ENCODE measurements around the gene KCNG2.

DNA sequence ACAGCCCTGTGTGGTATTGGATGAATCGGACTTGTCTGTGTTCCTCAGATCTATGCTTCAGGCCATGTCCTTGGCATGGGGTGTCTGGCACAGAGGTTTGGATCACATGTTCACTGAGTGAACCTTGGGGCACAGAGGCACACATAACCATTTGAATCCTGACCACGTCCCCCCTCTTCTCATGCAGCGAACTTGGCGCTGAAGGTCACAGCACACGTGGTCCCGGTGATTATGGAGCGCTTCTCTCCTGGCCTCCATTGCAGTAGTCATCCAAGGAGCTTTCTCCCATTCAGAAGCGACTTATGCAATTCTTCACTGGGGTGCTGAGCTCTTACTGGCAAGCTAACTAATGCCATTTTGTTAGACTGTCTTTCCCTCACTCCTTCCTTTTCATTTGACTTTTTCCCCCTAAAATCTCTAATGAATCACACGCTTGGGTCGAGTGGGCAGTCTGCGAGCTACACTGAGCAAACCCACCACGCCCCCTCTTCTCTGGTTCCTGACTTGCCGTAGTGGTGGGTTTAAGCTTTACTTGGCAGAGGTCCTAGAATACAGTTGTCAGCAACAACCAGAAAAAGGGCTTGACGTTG is 59.4 kb downstream of the KCNG2 start:
- TF ChIP-seq, protein P1, sequence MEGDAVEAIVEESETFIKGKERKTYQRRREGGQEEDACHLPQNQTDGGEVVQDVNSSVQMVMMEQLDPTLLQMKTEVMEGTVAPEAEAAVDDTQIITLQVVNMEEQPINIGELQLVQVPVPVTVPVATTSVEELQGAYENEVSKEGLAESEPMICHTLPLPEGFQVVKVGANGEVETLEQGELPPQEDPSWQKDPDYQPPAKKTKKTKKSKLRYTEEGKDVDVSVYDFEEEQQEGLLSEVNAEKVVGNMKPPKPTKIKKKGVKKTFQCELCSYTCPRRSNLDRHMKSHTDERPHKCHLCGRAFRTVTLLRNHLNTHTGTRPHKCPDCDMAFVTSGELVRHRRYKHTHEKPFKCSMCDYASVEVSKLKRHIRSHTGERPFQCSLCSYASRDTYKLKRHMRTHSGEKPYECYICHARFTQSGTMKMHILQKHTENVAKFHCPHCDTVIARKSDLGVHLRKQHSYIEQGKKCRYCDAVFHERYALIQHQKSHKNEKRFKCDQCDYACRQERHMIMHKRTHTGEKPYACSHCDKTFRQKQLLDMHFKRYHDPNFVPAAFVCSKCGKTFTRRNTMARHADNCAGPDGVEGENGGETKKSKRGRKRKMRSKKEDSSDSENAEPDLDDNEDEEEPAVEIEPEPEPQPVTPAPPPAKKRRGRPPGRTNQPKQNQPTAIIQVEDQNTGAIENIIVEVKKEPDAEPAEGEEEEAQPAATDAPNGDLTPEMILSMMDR (IDR thresholded peaks at IDR 0.05), result no peak
- TF ChIP-seq POLR2A (IDR thresholded peaks at IDR 0.05), result no peak
